A549 (cell line): ENCODE results near the gene LMNTD1. TPM values are rescaled to one million over a fixed set of nuclear protein-coding genes. Genes with fewer than 3 reads are reported as not detected.

Source experiments
- ATAC-seq, 2 experiments: fragments of 200-7000 bp in 1 of 2; fragments of >200 bp in 1 of 2; cut with Nextera tagmentation in 1 of 2; cut with Tn5 transposase in 1 of 2; 3 replicates each; pipeline versions ENCODE4 v1.8.0 to v1.9.1; 2018 to 2020; ENCODE audit warnings: mild to moderate bottlenecking in 1 of 2, moderate library complexity in 1 of 2
- CTCF ChIA-PET: fragments of 300-600 bp; sonication (Branson Sonifier 250); formaldehyde crosslinking; extraction: SDS; loops from one replicate; lab custom pipeline; 2021; ENCODE audit warnings: antibody characterized with exemption, inconsistent platforms; lab: Yijun Ruan, JAX
- POLR2A ChIA-PET: fragments of 350-600 bp; formaldehyde crosslinking; extraction: SDS; loops from one replicate; lab custom pipeline; 2021; ENCODE audit warnings: antibody characterized with exemption, inconsistent platforms; lab: Yijun Ruan, JAX
- DNase-seq, 2 experiments: peaks; one replicate each; pipeline versions ENCODE4 v3.0.0 to v3.0.0-alpha.2; 2011 to 2016; ENCODE audit warnings: low read depth in 1 of 2, low spot score in 1 of 2
- FAIRE-seq: peaks from 2 replicates; lab custom pipeline; 2011; peaks lifted over from hg19 to GRCh38; lab: Jason Lieb, UNC
- H3K27ac ChIP-seq, 2 experiments: fragments of >200 bp; sonication (Bioruptor Twin); formaldehyde crosslinking; 3 replicates each; pipeline ENCODE4 v1.5.1; 2016 to 2017
- H3K4me1 ChIP-seq: fragments of >200 bp; sonication (Bioruptor Twin); formaldehyde crosslinking; 3 replicates; pipeline ENCODE4 v1.6.1; 2016
- H3K4me2 ChIP-seq: fragments of >200 bp; sonication (Bioruptor Twin); formaldehyde crosslinking; 3 replicates; pipeline ENCODE4 v1.6.1; 2016
- H3K4me3 ChIP-seq: fragments of >200 bp; sonication (Bioruptor Twin); formaldehyde crosslinking; 3 replicates; pipeline ENCODE4 v1.5.1; 2016
- H3K9me3 ChIP-seq: fragments of >200 bp; sonication (Bioruptor Twin); formaldehyde crosslinking; 3 replicates; pipeline ENCODE4 v1.6.1; 2016
- BHLHE40 ChIP-seq: IDR thresholded peaks from 2 replicates; pipeline ENCODE4 v1.6.1; 2012; ENCODE audit warnings: low read depth, low read length, inconsistent platforms
- CHD2 ChIP-seq: fragments of 150-350 bp; IDR thresholded peaks from 2 replicates; pipeline ENCODE4 v1.6.1; 2014; ENCODE audit warnings: low read length; ENCODE audit not compliant: partially characterized antibody
- CHD4 ChIP-seq: fragments of 200-600 bp; sonication (generic); IDR thresholded peaks from 2 replicates; pipeline ENCODE4 v1.6.1; 2016; ENCODE audit warnings: antibody characterized with exemption, mild to moderate bottlenecking, borderline replicate concordance
- EHF ChIP-seq: fragments of 250-450 bp; sonication (Bioruptor Pico); IDR thresholded peaks from 2 replicates; pipeline ENCODE4 v1.5.0; 2020; ENCODE audit warnings: mild to moderate bottlenecking
- EP300 ChIP-seq, 2 experiments: fragments of >200 bp; sonication (Bioruptor Twin); formaldehyde crosslinking; IDR thresholded peaks; 2 replicates in 1 of 2; 3 replicates in 1 of 2; pipeline ENCODE4 v1.6.1; 2016 to 2017
- ESRRA ChIP-seq: fragments of 150-350 bp; IDR thresholded peaks from 2 replicates; pipeline ENCODE4 v1.6.1; 2014; ENCODE audit warnings: mild to moderate bottlenecking, low read length, borderline replicate concordance
- FOSB ChIP-seq: fragments of 250-450 bp; sonication (Bioruptor Pico); IDR thresholded peaks from 2 replicates; pipeline ENCODE4 v1.5.0; 2020; ENCODE audit warnings: mild to moderate bottlenecking, moderate library complexity
- FOSL2 ChIP-seq, 2 experiments: fragments of 450-650 bp in 1 of 2; fragments of >200 bp in 1 of 2; sonication (Bioruptor Twin) in 1 of 2; formaldehyde crosslinking; IDR thresholded peaks; 2 replicates each; pipeline versions ENCODE4 v1.5.0 to v1.6.1; 2016 to 2020; ENCODE audit warnings: mild to moderate bottlenecking in 1 of 2, moderate library complexity in 1 of 2
- GATA3 ChIP-seq: IDR thresholded peaks from 2 replicates; pipeline ENCODE4 v1.6.1; 2012; ENCODE audit warnings: borderline replicate concordance
- HDAC2 ChIP-seq: fragments of 200-600 bp; sonication (generic); IDR thresholded peaks from 2 replicates; pipeline ENCODE4 v1.6.1; 2016
- HOXA7 ChIP-seq: fragments of 250-450 bp; sonication (Bioruptor Pico); IDR thresholded peaks from 2 replicates; pipeline ENCODE4 v1.5.0; 2020; ENCODE audit warnings: mild to moderate bottlenecking, moderate library complexity
- HOXB5 ChIP-seq: fragments of 250-450 bp; sonication (Bioruptor Pico); IDR thresholded peaks from 2 replicates; pipeline ENCODE4 v1.5.0; 2020; ENCODE audit warnings: mild to moderate bottlenecking, moderate library complexity
- JUN ChIP-seq, 2 experiments: fragments of >200 bp; sonication (Bioruptor Twin); formaldehyde crosslinking; IDR thresholded peaks; 2 replicates in 1 of 2; 3 replicates in 1 of 2; pipeline ENCODE4 v1.6.1; 2016 to 2017
- KDM1A ChIP-seq: fragments of 200-600 bp; sonication (generic); IDR thresholded peaks from 2 replicates; pipeline ENCODE4 v1.6.1; 2016; ENCODE audit warnings: low read depth, mild to moderate bottlenecking
- MAZ ChIP-seq: fragments of 150-350 bp; IDR thresholded peaks from 2 replicates; pipeline ENCODE4 v1.6.1; 2014; ENCODE audit warnings: antibody characterized with exemption, low read depth, low read length, borderline replicate concordance
- MYC ChIP-seq: IDR thresholded peaks from 2 replicates; pipeline ENCODE4 v1.6.1; 2012; ENCODE audit warnings: mild to moderate bottlenecking, inconsistent platforms, low read length, improper control_type of control experiment, borderline replicate concordance
- NPAS2 ChIP-seq: fragments of 250-450 bp; sonication (Bioruptor Pico); IDR thresholded peaks from 2 replicates; pipeline ENCODE4 v1.8.0; 2022; ENCODE audit warnings: mild to moderate bottlenecking, moderate library complexity, borderline replicate concordance
- NR3C1 ChIP-seq: fragments of >200 bp; sonication (Bioruptor Twin); formaldehyde crosslinking; IDR thresholded peaks from 3 replicates; pipeline ENCODE4 v1.6.1; 2017
- POLR2A ChIP-seq: IDR thresholded peaks from 2 replicates; pipeline ENCODE4 v1.6.1; 2012; ENCODE audit warnings: mild to moderate bottlenecking, low read length
- RARB ChIP-seq: fragments of 250-450 bp; sonication (Bioruptor Pico); IDR thresholded peaks from 2 replicates; pipeline ENCODE4 v1.8.0; 2021; ENCODE audit warnings: mild to moderate bottlenecking, moderate library complexity
- RFX5 ChIP-seq: fragments of 450-650 bp; IDR thresholded peaks from 2 replicates; pipeline ENCODE4 v1.7.1; 2014; ENCODE audit warnings: antibody characterized with exemption, mild to moderate bottlenecking, moderate library complexity
- RNF2 ChIP-seq: fragments of 200-600 bp; sonication (generic); IDR thresholded peaks from 2 replicates; pipeline ENCODE4 v1.6.1; 2016; ENCODE audit warnings: low read depth, mild to moderate bottlenecking, antibody characterized with exemption, moderate library complexity, borderline replicate concordance
- ZSCAN20 ChIP-seq: fragments of 250-450 bp; sonication (Bioruptor Pico); IDR thresholded peaks from 2 replicates; pipeline ENCODE4 v1.8.0; 2022; ENCODE audit warnings: mild to moderate bottlenecking, moderate library complexity
- WGBS: methylation state at CpG from one replicate; pipeline ENCODE4 v1.1.6; 2017; ENCODE audit errors: missing lambda C conversion rate; 5-methylcytosine and 5-hydroxymethylcytosine counted together
- polyA plus RNA-seq, 4 experiments: library from polyadenylated mRNA; depleted of rRNA in 3 of 4; stranded (reverse); fragments of >200 nt; fragmentation: RNase III in 1 of 4; extraction: RNeasy Plus Mini Kit Qiagen cat#74134 plus additional on column Dnase treatment in 1 of 4; gene quantifications; 2 replicates in 3 of 4; 3 replicates in 1 of 4; pipeline ENCODE4 v1.2.3, GENCODE V29; 2011 to 2017
- TF ChIP-seq, protein P1 (sequence below): fragments of 450-650 bp; IDR thresholded peaks from 2 replicates; pipeline ENCODE4 v1.6.1; 2014; ENCODE audit warnings: antibody characterized with exemption
- TF ChIP-seq, protein P2 (sequence below): IDR thresholded peaks from 2 replicates; pipeline ENCODE4 v1.6.1; 2012
- TF ChIP-seq, protein P3 (sequence below): IDR thresholded peaks from 2 replicates; pipeline ENCODE4 v1.6.1; 2012

The LMNTD1 gene
- polyA plus RNA-seq, 2 of the 4 experiments (the other 2 are of a cell fraction): not detected

DNA sequence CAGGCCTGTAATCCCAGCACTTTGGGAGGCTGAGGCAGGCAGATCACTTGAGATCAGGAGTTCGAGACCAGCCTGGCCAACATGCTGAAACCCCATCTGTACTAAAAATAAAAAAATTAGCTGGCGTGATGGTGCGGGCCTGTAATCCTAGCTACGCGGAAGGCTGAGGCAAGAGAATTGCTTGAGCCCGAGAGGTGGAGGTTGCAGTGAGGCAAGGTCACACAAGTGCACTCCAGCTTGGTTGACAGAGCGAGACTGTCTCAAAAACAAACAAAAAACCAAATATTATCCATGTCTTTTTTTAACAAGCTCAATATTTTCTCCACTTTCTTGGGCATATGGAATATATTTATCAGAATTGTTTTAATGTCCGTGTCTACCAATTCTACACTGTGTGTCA lies 89.6 kb downstream of the LMNTD1 start (continued):
- TF ChIP-seq, protein P1, sequence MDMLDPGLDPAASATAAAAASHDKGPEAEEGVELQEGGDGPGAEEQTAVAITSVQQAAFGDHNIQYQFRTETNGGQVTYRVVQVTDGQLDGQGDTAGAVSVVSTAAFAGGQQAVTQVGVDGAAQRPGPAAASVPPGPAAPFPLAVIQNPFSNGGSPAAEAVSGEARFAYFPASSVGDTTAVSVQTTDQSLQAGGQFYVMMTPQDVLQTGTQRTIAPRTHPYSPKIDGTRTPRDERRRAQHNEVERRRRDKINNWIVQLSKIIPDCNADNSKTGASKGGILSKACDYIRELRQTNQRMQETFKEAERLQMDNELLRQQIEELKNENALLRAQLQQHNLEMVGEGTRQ: no peak
- TF ChIP-seq POLR2A (no peak), HOXA7 (CRISPR knock-in tag) (no peak), CHD4 (no peak)

DNA sequence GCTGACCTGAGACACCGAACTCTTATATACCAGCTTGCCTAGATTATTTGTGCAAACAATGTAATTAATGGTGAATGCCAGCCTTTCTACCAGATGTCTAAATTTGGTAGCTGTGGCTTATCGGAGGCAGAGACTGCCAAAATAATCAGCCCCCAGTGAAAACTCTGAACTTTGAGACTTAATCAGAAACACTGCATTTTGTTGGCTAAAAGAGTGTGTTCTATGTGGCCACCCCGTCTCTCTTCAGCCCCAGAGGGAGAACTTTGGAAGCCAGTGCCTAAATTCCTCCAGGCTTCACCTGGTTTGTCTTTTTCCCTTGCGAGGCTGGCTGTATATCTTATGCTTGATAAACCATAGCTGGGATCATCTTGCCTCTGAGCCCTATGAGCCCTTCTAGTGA lies 90.1 kb downstream of the LMNTD1 start:
- ATAC-seq (no peak), DNase-seq (no peak), FAIRE-seq (no peak)
- H3K4me1 ChIP-seq: peaks cover 8% of the 10 kb centered on the region; the same call in 2 of the 3 replicates
- ChIA-PET POLR2A (no interaction called here), CTCF (interaction anchor here (1.1 kb wide), 1 partner anchor 76 kb away, joined by 4 read pairs; no protein-coding TSS in a partner anchor)
- TF ChIP-seq, protein P1: no peak
- TF ChIP-seq ZSCAN20 (CRISPR knock-in tag) (no peak), NPAS2 (CRISPR knock-in tag) (no peak), GATA3 (no peak), RNF2 (no peak), NR3C1 (no peak)
- no peak overlapping the region for H3K4me2 ChIP-seq
- WGBS: 68% methylated on average over 4 of the region's 4 CpGs
- no peak overlapping the region for H3K4me3 ChIP-seq
- H3K27ac ChIP-seq: no peak overlapping the region
- H3K9me3 ChIP-seq: no peaks in the 10 kb centered on the region

DNA sequence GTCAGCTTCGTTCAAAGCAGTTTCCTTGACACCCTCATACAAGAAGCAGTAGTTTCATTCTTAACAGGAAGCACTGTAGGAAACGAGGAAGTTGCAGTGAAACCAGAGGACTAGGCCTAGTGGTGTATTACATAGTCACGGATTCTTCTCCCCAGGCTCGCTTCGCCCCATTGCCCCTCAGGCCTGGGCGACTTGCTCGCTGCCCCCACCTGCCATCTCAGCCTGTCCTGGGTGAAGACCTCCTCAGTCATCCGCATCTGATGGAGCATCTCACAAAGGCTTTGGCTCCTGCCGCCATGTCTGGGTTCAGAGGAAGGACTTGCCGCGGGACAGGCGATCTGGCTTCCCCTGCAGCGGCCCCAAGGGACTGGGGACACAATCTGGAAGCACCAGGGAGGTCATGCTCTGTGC lies 93.5 kb downstream of the LMNTD1 start:
- DNase-seq (no peak), FAIRE-seq (no peak), ATAC-seq (no peak)
- no peak for TF ChIP-seq BHLHE40
- TF ChIP-seq, protein P1: no peak
- no peak for TF ChIP-seq EP300 (IDR thresholded peaks at IDR 0.05)
- no peak for TF ChIP-seq RFX5
- no peak for TF ChIP-seq HDAC2
- TF ChIP-seq KDM1A: no peak
- no peak for TF ChIP-seq ESRRA
- no peak for TF ChIP-seq EHF
- no peak for TF ChIP-seq CHD2
- no peak for TF ChIP-seq MAZ
- TF ChIP-seq MYC: no peak
- TF ChIP-seq FOSL2 (IDR thresholded peaks at IDR 0.05): no peak
- no peak for TF ChIP-seq FOSL2 (CRISPR knock-in tag; IDR thresholded peaks at IDR 0.05)
- TF ChIP-seq, protein P2, sequence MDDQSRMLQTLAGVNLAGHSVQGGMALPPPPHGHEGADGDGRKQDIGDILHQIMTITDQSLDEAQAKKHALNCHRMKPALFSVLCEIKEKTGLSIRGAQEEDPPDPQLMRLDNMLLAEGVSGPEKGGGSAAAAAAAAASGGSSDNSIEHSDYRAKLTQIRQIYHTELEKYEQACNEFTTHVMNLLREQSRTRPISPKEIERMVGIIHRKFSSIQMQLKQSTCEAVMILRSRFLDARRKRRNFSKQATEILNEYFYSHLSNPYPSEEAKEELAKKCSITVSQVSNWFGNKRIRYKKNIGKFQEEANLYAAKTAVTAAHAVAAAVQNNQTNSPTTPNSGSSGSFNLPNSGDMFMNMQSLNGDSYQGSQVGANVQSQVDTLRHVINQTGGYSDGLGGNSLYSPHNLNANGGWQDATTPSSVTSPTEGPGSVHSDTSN: no peak
- TF ChIP-seq, protein P3, sequence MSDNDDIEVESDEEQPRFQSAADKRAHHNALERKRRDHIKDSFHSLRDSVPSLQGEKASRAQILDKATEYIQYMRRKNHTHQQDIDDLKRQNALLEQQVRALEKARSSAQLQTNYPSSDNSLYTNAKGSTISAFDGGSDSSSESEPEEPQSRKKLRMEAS: no peak
- TF ChIP-seq POLR2A: no peak
- no peak for TF ChIP-seq JUN (IDR thresholded peaks at IDR 0.05)
- no peak for TF ChIP-seq FOSB
- TF ChIP-seq HOXB5 (CRISPR knock-in tag): no peak
- TF ChIP-seq NPAS2 (CRISPR knock-in tag): no peak
- TF ChIP-seq RARB (CRISPR knock-in tag): no peak
- no peak overlapping the region for H3K27ac ChIP-seq
- POLR2A ChIA-PET: no interaction called here
- peaks cover 13% of the 10 kb centered on the region; the same call in 2 of the 3 replicates for H3K4me1 ChIP-seq
- H3K9me3 ChIP-seq: no peaks in the 10 kb centered on the region
- CTCF ChIA-PET: no interaction called here
- no peak overlapping the region for H3K4me3 ChIP-seq
- 84% methylated on average over 8 of the region's 13 CpGs for WGBS
- H3K4me2 ChIP-seq: no peak overlapping the region
